ENCODE measurements around the gene CPLX3. TPM values are rescaled to one million over a fixed set of nuclear protein-coding genes. Genes with fewer than 3 reads are reported as not detected.

CPLX3 gene
- polyA plus RNA-seq, 2 of the 4 experiments (the other 2 are of a cell fraction), result not detected

DNA sequence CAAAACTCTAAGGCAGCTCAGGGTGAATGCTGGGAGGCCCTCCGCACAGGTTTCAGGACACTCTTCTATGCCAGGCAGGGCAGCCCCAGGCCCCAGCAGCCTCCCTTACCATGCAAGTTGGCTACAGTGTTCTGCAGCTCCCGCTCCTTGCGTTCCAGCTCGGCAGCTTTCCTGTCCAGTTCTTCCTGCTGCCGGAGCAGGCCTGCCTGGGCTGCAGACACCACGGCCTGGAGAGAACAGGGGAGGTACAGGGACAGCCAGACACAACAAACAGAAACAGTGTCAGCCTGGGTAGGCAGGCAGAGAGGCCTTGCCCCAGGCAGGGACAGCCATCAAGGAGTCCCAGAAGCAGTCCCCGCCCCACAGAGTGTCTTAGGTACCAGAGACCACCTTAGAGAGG lies 25.5 kb downstream of the CPLX3 start:
- Histone ChIP-seq H3K4me2 (no peak overlapping the region), H3K4me3 (no peak overlapping the region), H3K9me3 (no peaks in the 10 kb centered on the region), H3K4me1 (peaks cover 2% of the 10 kb centered on the region; the same call in 1 of the 3 replicates), H3K27ac (no peak overlapping the region)
- TF ChIP-seq, protein P1, sequence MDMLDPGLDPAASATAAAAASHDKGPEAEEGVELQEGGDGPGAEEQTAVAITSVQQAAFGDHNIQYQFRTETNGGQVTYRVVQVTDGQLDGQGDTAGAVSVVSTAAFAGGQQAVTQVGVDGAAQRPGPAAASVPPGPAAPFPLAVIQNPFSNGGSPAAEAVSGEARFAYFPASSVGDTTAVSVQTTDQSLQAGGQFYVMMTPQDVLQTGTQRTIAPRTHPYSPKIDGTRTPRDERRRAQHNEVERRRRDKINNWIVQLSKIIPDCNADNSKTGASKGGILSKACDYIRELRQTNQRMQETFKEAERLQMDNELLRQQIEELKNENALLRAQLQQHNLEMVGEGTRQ (IDR thresholded peaks at IDR 0.05), result no peak
- TF ChIP-seq EHF (CRISPR knock-in tag; IDR thresholded peaks at IDR 0.05) (no peak), KDM5A (IDR thresholded peaks at IDR 0.05) (no peak), FOSB (CRISPR knock-in tag; IDR thresholded peaks at IDR 0.05) (no peak), CHD4 (IDR thresholded peaks at IDR 0.05; ENCODE audit: borderline replicate concordance) (no peak), ZSCAN20 (CRISPR knock-in tag; IDR thresholded peaks at IDR 0.05) (no peak), HEYL (CRISPR knock-in tag; IDR thresholded peaks at IDR 0.05) (no peak), KDM1A (IDR thresholded peaks at IDR 0.05; ENCODE audit: low read depth) (no peak), CBX2 (IDR thresholded peaks at IDR 0.05; ENCODE audit: borderline replicate concordance, low read depth) (no peak), RNF2 (IDR thresholded peaks at IDR 0.05; ENCODE audit: borderline replicate concordance, low read depth) (no peak), ZNF302 (CRISPR knock-in tag; IDR thresholded peaks at IDR 0.05) (no peak), JUNB (IDR thresholded peaks at IDR 0.05) (no peak), GATA3 (IDR thresholded peaks at IDR 0.05; ENCODE audit: borderline replicate concordance) (no peak)
- TF ChIP-seq, protein P2, sequence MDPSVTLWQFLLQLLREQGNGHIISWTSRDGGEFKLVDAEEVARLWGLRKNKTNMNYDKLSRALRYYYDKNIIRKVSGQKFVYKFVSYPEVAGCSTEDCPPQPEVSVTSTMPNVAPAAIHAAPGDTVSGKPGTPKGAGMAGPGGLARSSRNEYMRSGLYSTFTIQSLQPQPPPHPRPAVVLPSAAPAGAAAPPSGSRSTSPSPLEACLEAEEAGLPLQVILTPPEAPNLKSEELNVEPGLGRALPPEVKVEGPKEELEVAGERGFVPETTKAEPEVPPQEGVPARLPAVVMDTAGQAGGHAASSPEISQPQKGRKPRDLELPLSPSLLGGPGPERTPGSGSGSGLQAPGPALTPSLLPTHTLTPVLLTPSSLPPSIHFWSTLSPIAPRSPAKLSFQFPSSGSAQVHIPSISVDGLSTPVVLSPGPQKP (IDR thresholded peaks at IDR 0.05; ENCODE audit: low read depth, low read length), result no peak
- ChIA-PET CTCF (interaction anchor here (0.8 to 66.7 kb wide), 5 partner anchors 8 to 61 kb away, joined by 3 to 1908 read pairs (median 3); partner anchors contain the start of genes CSK and LMAN1L), POLR2A (no interaction called here)
- DNase-seq (ENCODE audit: low read depth in 1 of 2, low spot score in 1 of 2) (no peak), ATAC-seq (no peak), FAIRE-seq (no peak)
- 96% methylated on average over 7 of the region's 7 CpGs for WGBS (ENCODE audit: missing lambda C conversion rate)

GRCh38 chr15:74854453-74855022 lies 28.1 kb downstream of the CPLX3 start:
- CTCF ChIA-PET, result interaction anchor here (1.3 to 2.7 kb wide), 3 partner anchors 28 to 96 kb away, joined by 4 to 10 read pairs (median 4); no protein-coding TSS in a partner anchor
- no peak overlapping the region for H3K27ac ChIP-seq
- H3K9me3 ChIP-seq, result no peaks in the 10 kb centered on the region
- H3K4me1 ChIP-seq, result peaks cover 5% of the 10 kb centered on the region; the same call in 1 of the 3 replicates
- POLR2A ChIA-PET, result interaction anchor here (0.6 kb wide), 1 partner anchor 11 kb away, joined by 4 read pairs; no protein-coding TSS in a partner anchor
- FAIRE-seq, result no peak
- TF ChIP-seq CBX8 (IDR thresholded peaks at IDR 0.05) (no peak), ESRRA (IDR thresholded peaks at IDR 0.05; ENCODE audit: borderline replicate concordance, low read length) (no peak), KDM5A (IDR thresholded peaks at IDR 0.05) (no peak), HDAC2 (IDR thresholded peaks at IDR 0.05) (no peak), MAX (IDR thresholded peaks at IDR 0.05) (no peak), NR3C1 (IDR thresholded peaks at IDR 0.05) (no peak), HOXB13 (CRISPR knock-in tag; IDR thresholded peaks at IDR 0.05; ENCODE audit: low read depth) (no peak), TFCP2L1 (CRISPR knock-in tag; IDR thresholded peaks at IDR 0.05) (no peak), CBX2 (IDR thresholded peaks at IDR 0.05; ENCODE audit: borderline replicate concordance, low read depth) (no peak), ZC3H11A (IDR thresholded peaks at IDR 0.05) (no peak), NPAS2 (CRISPR knock-in tag; IDR thresholded peaks at IDR 0.05; ENCODE audit: borderline replicate concordance) (no peak), CTCF (IDR thresholded peaks at IDR 0.05) (no peak)
- TF ChIP-seq, protein P3, sequence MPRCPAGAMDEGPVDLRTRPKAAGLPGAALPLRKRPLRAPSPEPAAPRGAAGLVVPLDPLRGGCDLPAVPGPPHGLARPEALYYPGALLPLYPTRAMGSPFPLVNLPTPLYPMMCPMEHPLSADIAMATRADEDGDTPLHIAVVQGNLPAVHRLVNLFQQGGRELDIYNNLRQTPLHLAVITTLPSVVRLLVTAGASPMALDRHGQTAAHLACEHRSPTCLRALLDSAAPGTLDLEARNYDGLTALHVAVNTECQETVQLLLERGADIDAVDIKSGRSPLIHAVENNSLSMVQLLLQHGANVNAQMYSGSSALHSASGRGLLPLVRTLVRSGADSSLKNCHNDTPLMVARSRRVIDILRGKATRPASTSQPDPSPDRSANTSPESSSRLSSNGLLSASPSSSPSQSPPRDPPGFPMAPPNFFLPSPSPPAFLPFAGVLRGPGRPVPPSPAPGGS (IDR thresholded peaks at IDR 0.05), result no peak
- TF ChIP-seq, protein P4, sequence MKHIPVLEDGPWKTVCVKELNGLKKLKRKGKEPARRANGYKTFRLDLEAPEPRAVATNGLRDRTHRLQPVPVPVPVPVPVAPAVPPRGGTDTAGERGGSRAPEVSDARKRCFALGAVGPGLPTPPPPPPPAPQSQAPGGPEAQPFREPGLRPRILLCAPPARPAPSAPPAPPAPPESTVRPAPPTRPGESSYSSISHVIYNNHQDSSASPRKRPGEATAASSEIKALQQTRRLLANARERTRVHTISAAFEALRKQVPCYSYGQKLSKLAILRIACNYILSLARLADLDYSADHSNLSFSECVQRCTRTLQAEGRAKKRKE (CRISPR knock-in tag; IDR thresholded peaks at IDR 0.05; ENCODE audit: low read depth), result no peak
- no peak for ATAC-seq
- 93% methylated on average over 13 of the region's 13 CpGs for WGBS (ENCODE audit: missing lambda C conversion rate)
- H3K4me2 ChIP-seq, result no peak overlapping the region
- no peak overlapping the region for H3K4me3 ChIP-seq
- no peak for DNase-seq (ENCODE audit: low read depth in 1 of 2, low spot score in 1 of 2)
